PC-9 (cell line): Measurements from ENCODE around the gene PYDC1. TPM values are rescaled to one million over a fixed set of nuclear protein-coding genes. Genes with fewer than 3 reads are reported as not detected.

ENCODE experiments used
- BruUV-seq: library from RNA; stranded (reverse); fragments of 400-500 nt; replicated peaks from 2 replicates; lab custom pipeline; 2021; lab: Mats Ljungman, UMichigan
- CTCF ChIA-PET: fragments of 300-600 bp; sonication (Branson Sonifier 250); formaldehyde crosslinking; loops from one replicate; lab custom pipeline; 2022; ENCODE audit warnings: antibody characterized with exemption; lab: Charles Lee
- POLR2A ChIA-PET: fragments of 300-600 bp; sonication (Branson Sonifier 250); formaldehyde crosslinking; loops from one replicate; lab custom pipeline; 2022; ENCODE audit warnings: antibody characterized with exemption; ENCODE audit not compliant: unreplicated experiment; lab: Charles Lee
- DNase-seq, 2 experiments: peaks; one replicate each; pipeline versions ENCODE4 v3.0.0 to v3.0.0-alpha.2; 2015 to 2022; ENCODE audit warnings: mixed read lengths in 1 of 2
- H2AFZ ChIP-seq: fragments of 200-600 bp; sonication (generic); 2 replicates; pipeline ENCODE4 v1.8.1; 2017; ENCODE audit warnings: antibody characterized with exemption
- H3F3A ChIP-seq: fragments of 200-600 bp; sonication (generic); 2 replicates; pipeline ENCODE4 v1.8.1; 2017; ENCODE audit warnings: antibody characterized with exemption, mild to moderate bottlenecking, low read depth; ENCODE audit not compliant: insufficient read depth
- H3K27ac ChIP-seq: fragments of 200-600 bp; sonication (generic); 2 replicates; pipeline ENCODE4 v1.6.1; 2016; ENCODE audit warnings: mixed run types
- H3K27me3 ChIP-seq: fragments of 200-600 bp; sonication (generic); 2 replicates; pipeline ENCODE4 v1.6.1; 2016; ENCODE audit warnings: low read depth, mixed run types; ENCODE audit not compliant: insufficient read depth
- H3K36me3 ChIP-seq: fragments of 200-600 bp; sonication (generic); 2 replicates; pipeline ENCODE4 v1.6.1; 2016; ENCODE audit warnings: low read depth, mixed run types
- H3K4me1 ChIP-seq: fragments of 200-600 bp; sonication (generic); replicated peaks from 2 replicates; pipeline ENCODE4 v1.6.1; 2016; ENCODE audit warnings: mixed run types; ENCODE audit not compliant: insufficient read depth
- H3K4me2 ChIP-seq: fragments of 200-600 bp; sonication (generic); 2 replicates; pipeline ENCODE4 v1.6.1; 2017; ENCODE audit warnings: mixed run types
- H3K4me3 ChIP-seq: fragments of 200-600 bp; sonication (generic); 2 replicates; pipeline ENCODE4 v1.6.1; 2016; ENCODE audit warnings: mixed run types
- H3K79me2 ChIP-seq: fragments of 200-600 bp; sonication (generic); 2 replicates; pipeline ENCODE4 v1.6.1; 2017; ENCODE audit warnings: low read depth, mixed run types
- H3K9me2 ChIP-seq: fragments of 200-600 bp; sonication (generic); 2 replicates; pipeline ENCODE4 v1.8.1; 2017; ENCODE audit warnings: mild to moderate bottlenecking; ENCODE audit not compliant: insufficient read depth
- H3K9me3 ChIP-seq: fragments of 200-600 bp; sonication (generic); 2 replicates; pipeline ENCODE4 v1.8.1; 2016; ENCODE audit warnings: low read depth; ENCODE audit not compliant: insufficient read depth
- H4K20me1 ChIP-seq: fragments of 200-600 bp; sonication (generic); 2 replicates; pipeline ENCODE4 v1.8.1; 2017; ENCODE audit not compliant: insufficient read depth
- CTCF ChIP-seq: fragments of 200-600 bp; sonication (generic); conservative IDR thresholded peaks from 2 replicates; pipeline ENCODE4 v1.6.1; 2017; ENCODE audit warnings: mixed run types, antibody characterized with exemption, mild to moderate bottlenecking, moderate library complexity
- EZH2 ChIP-seq: fragments of 200-600 bp; sonication (generic); IDR thresholded peaks from 2 replicates; pipeline ENCODE4 v1.8.0; 2017; ENCODE audit warnings: antibody characterized with exemption, low read depth
- intact Hi-C: fragments of 100-400 bp; cut with micrococcal nuclease; formaldehyde crosslinking; loops from one replicate; pipeline ENCODE4 v1.10.0; 2022; ENCODE audit not compliant: unreplicated experiment
- total RNA-seq: library from RNA; stranded (reverse); gene quantifications from 2 replicates; pipeline ENCODE4 v1.2.3, GENCODE V29; 2021

The PYDC1 gene
- total RNA-seq, 1 experiment from 2014 or later: not detected

- BruUV-seq: no TSS peak
- H3K4me1 ChIP-seq: peaks cover 15% of the 10 kb centered on the region
- H3K9me3 ChIP-seq: no peaks in the 10 kb centered on the region
- ChIA-PET POLR2A (interaction anchor here (0.7 kb wide), 1 partner anchor 613 kb away, joined by 3 read pairs; no protein-coding TSS in a partner anchor), CTCF (no interaction called here)
- H3K27ac ChIP-seq: no peak overlapping the region
- no peak overlapping the region for H2AFZ ChIP-seq
- no peak overlapping the region for H3K4me3 ChIP-seq
- H3K79me2 ChIP-seq: no peaks in the 10 kb centered on the region
- TF ChIP-seq CTCF: no peak
- TF ChIP-seq EZH2: no peak
- no peaks in the 10 kb centered on the region for H3K36me3 ChIP-seq
- intact Hi-C loops: no loop called here
- no peaks in the 10 kb centered on the region for H3K9me2 ChIP-seq
- DNase-seq: no peak
- H3K27me3 ChIP-seq: no peaks in the 10 kb centered on the region
- H3F3A ChIP-seq: peaks cover 18% of the 10 kb centered on the region
- H4K20me1 ChIP-seq: no peaks in the 10 kb centered on the region
- H3K4me2 ChIP-seq: no peak overlapping the region
Observed at GRCh38 chr16:31243734-31244670, 27.1 kb upstream of the PYDC1 start.

GRCh38 chr16:31242206-31242605, 25.3 kb upstream of the PYDC1 start:
- peak overlapping the region; percentile 57 for H3K27ac ChIP-seq
- no peaks in the 10 kb centered on the region for H3K9me2 ChIP-seq
- peaks cover 15% of the 10 kb centered on the region for H3K4me1 ChIP-seq
- no TSS peak for BruUV-seq
- CTCF ChIA-PET: interaction anchor here (0.6 kb wide), 1 partner anchor 201 kb away, joined by 5 read pairs; no protein-coding TSS in a partner anchor
- intact Hi-C loops: no loop called here
- H3K4me3 ChIP-seq: no peak overlapping the region
- DNase-seq: peak in 1 of 2 experiments; percentile 89
- peak overlapping the region; percentile 12 for H3K4me2 ChIP-seq
- H3F3A ChIP-seq: peaks cover 18% of the 10 kb centered on the region
- H3K79me2 ChIP-seq: no peaks in the 10 kb centered on the region
- no peaks in the 10 kb centered on the region for H3K27me3 ChIP-seq
- no peaks in the 10 kb centered on the region for H4K20me1 ChIP-seq
- no peaks in the 10 kb centered on the region for H3K9me3 ChIP-seq
- H2AFZ ChIP-seq: no peak overlapping the region
- no peak for TF ChIP-seq CTCF
- TF ChIP-seq EZH2: no peak
- POLR2A ChIA-PET: interaction anchor here (0.7 kb wide), 1 partner anchor 13 kb away, joined by 7 read pairs; no protein-coding TSS in a partner anchor
- no peaks in the 10 kb centered on the region for H3K36me3 ChIP-seq

GRCh38 chr16:31238041-31238440, 21.1 kb upstream of the PYDC1 start:
- TF ChIP-seq EZH2 (no peak), CTCF (no peak)
- H3K4me1 ChIP-seq: peaks cover 13% of the 10 kb centered on the region
- no peak overlapping the region for H2AFZ ChIP-seq
- H3F3A ChIP-seq: peaks cover 17% of the 10 kb centered on the region
- ChIA-PET POLR2A (no interaction called here), CTCF (no interaction called here)
- H4K20me1 ChIP-seq: no peaks in the 10 kb centered on the region
- H3K79me2 ChIP-seq: no peaks in the 10 kb centered on the region
- DNase-seq: no peak
- H3K27ac ChIP-seq: no peak overlapping the region
- H3K4me2 ChIP-seq: no peak overlapping the region
- H3K9me2 ChIP-seq: no peaks in the 10 kb centered on the region
- H3K36me3 ChIP-seq: no peaks in the 10 kb centered on the region
- H3K27me3 ChIP-seq: no peaks in the 10 kb centered on the region
- no TSS peak for BruUV-seq
- H3K9me3 ChIP-seq: no peaks in the 10 kb centered on the region
- intact Hi-C loops: no loop called here
- no peak overlapping the region for H3K4me3 ChIP-seq
